ENCODE results near the gene DEXI.

DNA sequence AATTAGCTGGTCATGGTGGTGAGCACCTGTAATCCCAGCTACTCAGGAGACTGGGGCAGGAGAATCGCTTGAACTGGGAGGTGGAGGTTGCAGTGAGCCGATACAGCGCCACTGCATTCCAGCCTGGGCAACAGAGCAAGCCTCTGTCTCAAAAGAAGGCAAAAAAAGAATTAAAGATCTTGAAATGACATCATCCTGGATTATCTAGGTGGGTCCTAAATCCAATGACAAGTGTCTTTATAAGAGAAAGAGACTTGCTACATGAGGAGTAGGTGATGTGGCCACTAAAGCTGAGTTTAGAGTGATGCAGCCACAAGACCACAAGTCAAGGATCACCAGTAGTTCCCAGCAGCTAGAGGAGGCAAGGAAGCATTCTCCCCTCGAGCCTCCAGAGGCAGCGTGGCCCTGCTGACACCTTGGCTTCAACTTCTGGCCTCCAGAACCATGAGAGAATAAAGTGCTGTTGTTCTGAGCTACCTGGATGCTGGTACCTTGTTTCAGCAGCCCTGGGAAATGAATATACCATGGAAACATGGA, 49.4 kb downstream of the DEXI start:
- TF ChIP-seq, protein P1, sequence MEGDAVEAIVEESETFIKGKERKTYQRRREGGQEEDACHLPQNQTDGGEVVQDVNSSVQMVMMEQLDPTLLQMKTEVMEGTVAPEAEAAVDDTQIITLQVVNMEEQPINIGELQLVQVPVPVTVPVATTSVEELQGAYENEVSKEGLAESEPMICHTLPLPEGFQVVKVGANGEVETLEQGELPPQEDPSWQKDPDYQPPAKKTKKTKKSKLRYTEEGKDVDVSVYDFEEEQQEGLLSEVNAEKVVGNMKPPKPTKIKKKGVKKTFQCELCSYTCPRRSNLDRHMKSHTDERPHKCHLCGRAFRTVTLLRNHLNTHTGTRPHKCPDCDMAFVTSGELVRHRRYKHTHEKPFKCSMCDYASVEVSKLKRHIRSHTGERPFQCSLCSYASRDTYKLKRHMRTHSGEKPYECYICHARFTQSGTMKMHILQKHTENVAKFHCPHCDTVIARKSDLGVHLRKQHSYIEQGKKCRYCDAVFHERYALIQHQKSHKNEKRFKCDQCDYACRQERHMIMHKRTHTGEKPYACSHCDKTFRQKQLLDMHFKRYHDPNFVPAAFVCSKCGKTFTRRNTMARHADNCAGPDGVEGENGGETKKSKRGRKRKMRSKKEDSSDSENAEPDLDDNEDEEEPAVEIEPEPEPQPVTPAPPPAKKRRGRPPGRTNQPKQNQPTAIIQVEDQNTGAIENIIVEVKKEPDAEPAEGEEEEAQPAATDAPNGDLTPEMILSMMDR (IDR thresholded peaks at IDR 0.05 in 8 of 11, conservative IDR thresholded peaks at IDR 0.05 in 3 of 11), result no peak
- no peak for TF ChIP-seq POLR2A (IDR thresholded peaks at IDR 0.05)
- no peak for TF ChIP-seq POLR2AphosphoS5 (IDR thresholded peaks at IDR 0.05)

All from spleen (tissue), 7 donors.